K562 (cell line): ENCODE data around the gene UFC1. TPM values are rescaled to one million over a fixed set of nuclear protein-coding genes. Genes with fewer than 3 reads are reported as not detected.

ENCODE experiments used
- ATAC-seq: fragments of 200-7000 bp; cut with Tn5 transposase; 3 replicates; pipeline ENCODE4 v1.9.1; 2020; ENCODE audit warnings: moderate library complexity
- BruUV-seq: library from RNA; stranded (reverse); fragments of 400-500 nt; replicated peaks from 2 replicates; lab custom pipeline; 2021; lab: Mats Ljungman, UMichigan
- CTCF ChIA-PET: fragments of 300-600 bp; formaldehyde crosslinking; extraction: SDS; loops from one replicate; lab custom pipeline; 2021; ENCODE audit warnings: low intra/inter-chr PET ratio; lab: Yijun Ruan, JAX
- POLR2A ChIA-PET: fragments of 300-600, 350-650 bp; sonication (Branson Sonifier 250); formaldehyde crosslinking; extraction: SDS; loops from one replicate; lab custom pipeline; 2021; ENCODE audit warnings: antibody characterized with exemption, inconsistent platforms; lab: Yijun Ruan, JAX
- DNase-seq, 4 experiments: peaks; one replicate each; pipeline versions ENCODE4 v3.0.0 to v3.0.0-alpha.2; 2011 to 2018; ENCODE audit warnings: low spot score in 3 of 4, mixed read lengths in 3 of 4; ENCODE audit errors: extremely low read depth in 1 of 4
- FAIRE-seq: peaks from 2 replicates; lab custom pipeline; 2011; peaks lifted over from hg19 to GRCh38; lab: Jason Lieb, UNC
- H2AFZ ChIP-seq: 2 replicates; pipeline ENCODE4 v1.6.0; 2011; ENCODE audit warnings: low read depth, low read length, control low read depth, inconsistent platforms
- H3K27ac ChIP-seq: fragments of 200-600 bp; 3 replicates; pipeline ENCODE4 v1.8.0; 2011; ENCODE audit warnings: low read depth, mild to moderate bottlenecking, control low read depth, inconsistent platforms, low read length, moderate library complexity, mixed read lengths; ENCODE audit errors: extremely low read depth
- H3K27me3 ChIP-seq, 2 experiments: fragments of 300-600 bp in 1 of 2; 2 replicates in 1 of 2; 3 replicates in 1 of 2; pipeline versions ENCODE4 v1.6.0 to v1.8.0; 2011; ENCODE audit warnings: inconsistent platforms in 2 of 2, low read length in 2 of 2, mild to moderate bottlenecking in 1 of 2, mixed read lengths in 1 of 2, moderate library complexity in 1 of 2; ENCODE audit not compliant: control insufficient read depth in 2 of 2, insufficient read depth in 2 of 2
- H3K36me3 ChIP-seq: fragments of 300-600 bp; 3 replicates; pipeline ENCODE4 v1.8.0; 2011; ENCODE audit warnings: mild to moderate bottlenecking, low read length, inconsistent platforms; ENCODE audit not compliant: control insufficient read depth, insufficient read depth
- H3K4me1 ChIP-seq, 2 experiments: fragments of 200-600 bp in 1 of 2; replicated peaks in 1 of 2; 2 replicates in 1 of 2; 3 replicates in 1 of 2; pipeline versions ENCODE4 v1.5.1 to v1.8.0; 2011; ENCODE audit warnings: inconsistent platforms in 2 of 2, low read length in 2 of 2, mild to moderate bottlenecking in 1 of 2, mixed read lengths in 1 of 2, moderate library complexity in 1 of 2; ENCODE audit not compliant: control insufficient read depth in 2 of 2, insufficient read depth in 2 of 2
- H3K4me2 ChIP-seq: 2 replicates; pipeline ENCODE4 v1.6.1; 2011; ENCODE audit warnings: low read length, control low read depth, inconsistent platforms, mixed read lengths; ENCODE audit not compliant: insufficient read depth
- H3K4me3 ChIP-seq: fragments of 200-600 bp; sonication (generic), shearing (Covaris generic); 2 replicates; pipeline ENCODE4 v1.5.1; 2016; ENCODE audit warnings: control low read depth, inconsistent platforms
- H3K79me2 ChIP-seq: fragments of 200-600 bp; 3 replicates; pipeline ENCODE4 v1.8.0; 2011; ENCODE audit warnings: low read length, inconsistent platforms; ENCODE audit not compliant: control insufficient read depth, insufficient read depth
- H3K9ac ChIP-seq, 2 experiments: 2 replicates each; pipeline versions ENCODE4 v1.6.0 to v1.6.1; 2011; ENCODE audit warnings: low read depth in 2 of 2, low read length in 2 of 2, control low read depth in 1 of 2, inconsistent platforms in 1 of 2, mild to moderate bottlenecking in 1 of 2, mixed read lengths in 1 of 2; ENCODE audit not compliant: insufficient read depth in 1 of 2
- H3K9me1 ChIP-seq: one replicate; pipeline ENCODE4 v1.6.0; 2011; ENCODE audit warnings: inconsistent platforms, mild to moderate bottlenecking, low read length, moderate library complexity; ENCODE audit not compliant: control insufficient read depth, insufficient read depth
- H3K9me3 ChIP-seq: replicated peaks from 2 replicates; pipeline ENCODE4 v1.5.1; 2011; ENCODE audit warnings: low read depth, low read length, inconsistent platforms; ENCODE audit not compliant: control insufficient read depth, insufficient read depth
- H4K20me1 ChIP-seq: replicated peaks from 2 replicates; pipeline ENCODE4 v1.6.1; 2011; ENCODE audit warnings: low read length, inconsistent platforms, mixed read lengths; ENCODE audit not compliant: control insufficient read depth, insufficient read depth
- FUS ChIP-seq: fragments of 200-400 bp; formaldehyde crosslinking; optimal IDR thresholded peaks from 2 replicates; pipeline ENCODE3; 2017; ENCODE audit warnings: low read depth, low read length
- RBFOX2 ChIP-seq: fragments of 200-400 bp; formaldehyde crosslinking; IDR thresholded peaks from 2 replicates; pipeline ENCODE4 v1.6.1; 2017; ENCODE audit warnings: low read depth, mild to moderate bottlenecking, low read length, moderate library complexity
- SMARCB1 ChIP-seq: IDR thresholded peaks from 2 replicates; pipeline ENCODE4 v1.6.1; 2011; ENCODE audit warnings: improper control_type of control experiment, low read depth; ENCODE audit not compliant: insufficient read length
- ZNF239 ChIP-seq: fragments of 250-450 bp; sonication (Bioruptor Pico); IDR thresholded peaks from 2 replicates; pipeline ENCODE4 v1.4.0; 2020; ENCODE audit warnings: mild to moderate bottlenecking
- ZNF707 ChIP-seq: fragments of 250-450 bp; sonication (Bioruptor Pico); conservative IDR thresholded peaks from 2 replicates; pipeline ENCODE4 v1.8.0; 2022; ENCODE audit warnings: inconsistent platforms, mild to moderate bottlenecking, moderate library complexity
- WGBS: fragments of 100-300 bp; shearing (Covaris generic); methylation state at CpG from one replicate; pipeline ENCODE4 v1.1.6; 2016; ENCODE audit warnings: low coverage, mixed read lengths; ENCODE audit not compliant: insufficient coverage; ENCODE audit errors: missing lambda C conversion rate; 5-methylcytosine and 5-hydroxymethylcytosine counted together
- in situ Hi-C: fragments of 300-500 bp; cut with MboI; formaldehyde crosslinking; loops from 4 replicates; pipeline ENCODE4 v1.15.0; 2018; ENCODE audit warnings: inconsistent platforms, mixed read lengths
- intact Hi-C: fragments of 100-400 bp; cut with micrococcal nuclease; formaldehyde crosslinking; loops from 2 replicates; pipeline ENCODE4 v1.14.2; 2022
- polyA plus RNA-seq, 8 experiments: library from polyadenylated mRNA; depleted of rRNA in 4 of 8; stranded (reverse) in 5 of 8; unstranded in 3 of 8; fragments of >200 nt; fragmentation: Nextera tagmentation in 2 of 8; fragmentation: Illumina TruSeq in 1 of 8; extraction: Ambion mirVana in 2 of 8; extraction: Trizol in 1 of 8; gene quantifications; 2 replicates each; pipeline versions ENCODE4 v1.2.1 to v1.2.3, GENCODE V29; 2011 to 2014; ENCODE audit warnings: inconsistent platforms in 1 of 8, missing spikeins in 1 of 8
- total RNA-seq, 7 experiments: library from RNA; depleted of rRNA in 6 of 7; stranded (reverse); fragments of >200 nt in 6 of 7; fragmentation: Illumina TruSeq in 2 of 7; extraction: Trizol in 2 of 7; gene quantifications; 2 replicates each; pipeline versions ENCODE4 v1.2.1 to v1.2.3, GENCODE V29; 2011 to 2021; ENCODE audit warnings: low replicate concordance in 1 of 7
- TF ChIP-seq, protein P1 (sequence below): sonication (generic); formaldehyde crosslinking; IDR thresholded peaks from 2 replicates; pipeline ENCODE4 v1.8.0; 2022; ENCODE audit warnings: mild to moderate bottlenecking, missing genetic modification reagents, borderline replicate concordance

Gene UFC1
- total and polyA plus RNA-seq, 9 of the 15 experiments (the other 6 are each of a cell fraction or from before 2014, with no cell fraction given), result 92.8 to 220 (median 161) TPM

- Histone ChIP-seq H3K4me1 (peaks cover 15 to 38% of the 10 kb centered on the region in 2 experiments; a peak in 4 of 5 replicates), H2AFZ (no peak overlapping the region), H3K4me3 (no peak overlapping the region), H3K9me3 (no peaks in the 10 kb centered on the region), H4K20me1 (no peaks in the 10 kb centered on the region), H3K36me3 (peaks cover 61% of the 10 kb centered on the region), H3K4me2 (no peak overlapping the region), H3K9me1 (no peaks in the 10 kb centered on the region), H3K79me2 (peaks cover 26% of the 10 kb centered on the region), H3K27me3 (no peaks in the 10 kb centered on the region), H3K27ac (no peak overlapping the region), H3K9ac (peak overlapping the region in 1 of 2 experiments; percentile 22; a peak in 1 of 4 replicates)
- in situ Hi-C loops, result no loop called here
- FAIRE-seq (no peak), DNase-seq (no peak), ATAC-seq (no peak)
- BruUV-seq, result no TSS peak
- TF ChIP-seq SMARCB1 (no peak), FUS (no peak), ZNF239 (no peak), ZNF707 (no peak), RBFOX2 (peak; percentile 34; the same call in 1 of the 2 replicates)
- TF ChIP-seq, protein P1, sequence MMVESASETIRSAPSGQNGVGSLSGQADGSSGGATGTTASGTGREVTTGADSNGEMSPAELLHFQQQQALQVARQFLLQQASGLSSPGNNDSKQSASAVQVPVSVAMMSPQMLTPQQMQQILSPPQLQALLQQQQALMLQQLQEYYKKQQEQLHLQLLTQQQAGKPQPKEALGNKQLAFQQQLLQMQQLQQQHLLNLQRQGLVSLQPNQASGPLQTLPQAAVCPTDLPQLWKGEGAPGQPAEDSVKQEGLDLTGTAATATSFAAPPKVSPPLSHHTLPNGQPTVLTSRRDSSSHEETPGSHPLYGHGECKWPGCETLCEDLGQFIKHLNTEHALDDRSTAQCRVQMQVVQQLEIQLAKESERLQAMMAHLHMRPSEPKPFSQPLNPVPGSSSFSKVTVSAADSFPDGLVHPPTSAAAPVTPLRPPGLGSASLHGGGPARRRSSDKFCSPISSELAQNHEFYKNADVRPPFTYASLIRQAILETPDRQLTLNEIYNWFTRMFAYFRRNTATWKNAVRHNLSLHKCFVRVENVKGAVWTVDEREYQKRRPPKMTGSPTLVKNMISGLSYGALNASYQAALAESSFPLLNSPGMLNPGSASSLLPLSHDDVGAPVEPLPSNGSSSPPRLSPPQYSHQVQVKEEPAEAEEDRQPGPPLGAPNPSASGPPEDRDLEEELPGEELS (CRISPR knock-in tag), result no peak
- ChIA-PET CTCF (interaction anchor here (0.7 kb wide), 1 partner anchor 131 kb away, joined by 3 read pairs; no protein-coding TSS in a partner anchor), POLR2A (interaction anchor here (0.5 to 1.1 kb wide), 2 partner anchors 9 to 196 kb away, joined by 3 to 4 read pairs; partner anchors contain the start of gene PPOX)
- WGBS, result 95% methylated on average over 10 of the region's 11 CpGs
- intact Hi-C loops, result loop anchor here (10.0 kb wide), 1 partner anchor 340 kb away; no protein-coding TSS in a partner anchor
These were observed 21.1 kb downstream of the UFC1 start for GRCh38 chr1:161174911-161175310.
